NB4 (cell line): Measurements from ENCODE around the gene COG6.

Experiments
- DNase-seq: peaks from one replicate; pipeline ENCODE4 v3.0.0; 2010; ENCODE audit warnings: low read depth
- H3K4me3 ChIP-seq: one replicate; pipeline ENCODE4 v1.5.1; 2011; ENCODE audit warnings: mild to moderate bottlenecking, low read depth, low read length, moderate library complexity
- CTCF ChIP-seq: IDR thresholded peaks from one replicate; pipeline ENCODE4 v1.5.1; 2012; ENCODE audit warnings: low read depth, low read length
- MAX ChIP-seq: IDR thresholded peaks from 2 replicates; pipeline ENCODE4 v1.6.1; 2011; ENCODE audit warnings: low read depth, low read length
- MYC ChIP-seq: IDR thresholded peaks from 2 replicates; pipeline ENCODE4 v1.6.1; 2011; ENCODE audit warnings: low read depth, low read length
- POLR2A ChIP-seq: IDR thresholded peaks from 2 replicates; pipeline ENCODE4 v1.6.1; 2011; ENCODE audit warnings: mild to moderate bottlenecking; ENCODE audit not compliant: insufficient read length; ENCODE audit errors: extremely low read depth

COG6 gene

GRCh38 chr13:39655569-39656324, at the start of gene COG6:
Gene COG6 (plus strand): TSS chr13:39655662. CDS start chr13:39655727, 65 bp downstream.
- TF ChIP-seq CTCF (no peak), MYC (peak; percentile 18; the same call in 1 of the 2 replicates), MAX (peak; percentile 76), POLR2A (peak; percentile 86)
- peak; percentile 93 for DNase-seq
- H3K4me3 ChIP-seq, result peak within 1 kb of the TSS; percentile 87

GRCh38 chr13:39605677-39606320, 49.7 kb upstream of the COG6 start:
- no peak for TF ChIP-seq POLR2A
- DNase-seq, result no peak
- no peak overlapping the region for H3K4me3 ChIP-seq

GRCh38 chr13:39607876-39608275, 47.6 kb upstream of the COG6 start:
- no peak for DNase-seq
- TF ChIP-seq MYC, result no peak
- TF ChIP-seq CTCF, result no peak
- no peak for TF ChIP-seq MAX
- no peak for TF ChIP-seq POLR2A
- H3K4me3 ChIP-seq, result no peak overlapping the region

- TF ChIP-seq POLR2A (no peak), CTCF (peak; percentile 71), MYC (no peak), MAX (no peak)
- DNase-seq, result peak; percentile 79
- no peak overlapping the region for H3K4me3 ChIP-seq
These were observed 43.3 kb upstream of the COG6 start for GRCh38 chr13:39612023-39612637.

- TF ChIP-seq MYC (0 out of 2 replicates have a peak, but pooled peaks have one; percentile 7), CTCF (peak; percentile 95), POLR2A (no peak)
- DNase-seq, result peak; percentile 83
- H3K4me3 ChIP-seq, result no peak overlapping the region
These were observed 39.3 kb upstream of the COG6 start for GRCh38 chr13:39616087-39616694.

GRCh38 chr13:39618561-39618960, 36.9 kb upstream of the COG6 start:
- DNase-seq, result no peak
- TF ChIP-seq MAX (no peak), MYC (no peak), POLR2A (no peak), CTCF (no peak)
- H3K4me3 ChIP-seq, result no peak overlapping the region
